ENCODE results near the gene NCOA4.

The NCOA4 gene

DNA sequence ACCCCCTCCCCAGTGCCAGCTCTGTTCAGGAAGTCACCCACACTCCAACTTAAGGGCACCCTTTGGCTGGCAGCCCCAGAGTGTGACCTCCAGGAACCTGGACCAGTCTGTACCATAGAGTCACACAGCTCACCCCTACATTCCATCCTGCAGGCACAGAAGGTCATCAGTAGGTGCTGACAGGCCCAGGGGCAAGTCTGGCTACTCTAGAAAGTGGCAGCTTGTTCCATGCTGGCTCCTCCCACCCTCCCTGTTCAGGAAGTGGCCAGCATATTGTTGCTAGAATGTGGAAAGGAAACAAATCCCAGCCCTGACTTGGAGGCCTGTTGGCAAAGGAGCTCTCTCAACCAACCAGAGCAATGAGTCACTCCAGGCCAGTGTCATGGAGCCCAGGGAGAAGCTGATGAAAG is 3.2 kb upstream of the NCOA4 start:
- H3K36me3 Mint-ChIP-seq: no peaks in the 10 kb centered on the region
- H3K4me3 Mint-ChIP-seq: no peak overlapping the region
- no peaks in the 10 kb centered on the region for H3K9me3 Mint-ChIP-seq
- no peak overlapping the region for H3K27ac Mint-ChIP-seq
- H3K27me3 Mint-ChIP-seq: peaks cover 17% of the 10 kb centered on the region
- no peak for ATAC-seq
- peaks cover 19% of the 10 kb centered on the region for H3K4me1 Mint-ChIP-seq

DNA sequence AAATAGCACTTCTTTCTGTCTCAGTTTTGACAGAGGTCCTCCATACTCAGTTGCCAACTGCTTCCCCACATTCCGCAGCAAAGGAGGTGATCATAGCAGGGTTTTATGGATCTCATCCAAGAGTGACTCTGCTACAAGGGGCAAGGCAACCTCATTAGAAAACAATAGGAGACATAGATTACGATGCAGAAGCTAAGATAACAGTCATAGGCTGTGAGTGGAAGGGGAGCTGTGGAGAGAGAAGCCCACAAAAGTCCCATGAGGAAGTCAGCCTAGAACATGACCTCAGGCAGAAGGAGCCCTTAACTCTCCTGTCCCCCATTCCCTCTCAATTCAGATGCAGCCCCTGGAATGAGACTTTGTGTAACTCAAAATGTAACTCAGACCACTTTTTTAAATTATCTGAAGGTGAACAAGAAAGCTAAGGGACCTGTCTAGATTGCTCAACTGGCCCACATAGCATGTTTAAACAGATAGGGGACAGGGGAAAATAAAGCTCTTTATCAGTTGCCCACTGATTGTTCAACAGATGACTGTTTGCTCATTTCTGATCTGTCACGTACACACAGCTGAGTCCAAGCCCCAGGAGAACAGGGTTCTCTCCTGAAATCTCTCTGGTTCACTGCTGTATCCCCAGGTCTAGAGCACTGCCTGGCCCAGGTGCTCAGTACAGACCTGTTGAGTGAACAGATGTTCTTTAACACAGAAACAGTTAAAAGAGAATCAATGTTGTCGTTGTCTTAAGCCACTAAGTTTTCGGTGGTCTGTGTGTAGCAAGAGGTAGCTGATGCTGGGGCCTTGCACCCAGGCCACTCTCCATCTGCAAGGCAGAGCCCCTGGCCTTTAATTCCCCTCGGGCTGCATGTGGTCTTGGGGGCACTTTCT is 1.5 kb upstream of the NCOA4 start:
- Mint-ChIP-seq H3K27me3 (peaks cover 10% of the 10 kb centered on the region), H3K27ac (peak overlapping the region; percentile 94), H3K9me3 (no peaks in the 10 kb centered on the region), H3K4me1 (peaks cover 37% of the 10 kb centered on the region), H3K36me3 (no peaks in the 10 kb centered on the region), H3K4me3 (no peak overlapping the region)
- no peak for ATAC-seq

DNA sequence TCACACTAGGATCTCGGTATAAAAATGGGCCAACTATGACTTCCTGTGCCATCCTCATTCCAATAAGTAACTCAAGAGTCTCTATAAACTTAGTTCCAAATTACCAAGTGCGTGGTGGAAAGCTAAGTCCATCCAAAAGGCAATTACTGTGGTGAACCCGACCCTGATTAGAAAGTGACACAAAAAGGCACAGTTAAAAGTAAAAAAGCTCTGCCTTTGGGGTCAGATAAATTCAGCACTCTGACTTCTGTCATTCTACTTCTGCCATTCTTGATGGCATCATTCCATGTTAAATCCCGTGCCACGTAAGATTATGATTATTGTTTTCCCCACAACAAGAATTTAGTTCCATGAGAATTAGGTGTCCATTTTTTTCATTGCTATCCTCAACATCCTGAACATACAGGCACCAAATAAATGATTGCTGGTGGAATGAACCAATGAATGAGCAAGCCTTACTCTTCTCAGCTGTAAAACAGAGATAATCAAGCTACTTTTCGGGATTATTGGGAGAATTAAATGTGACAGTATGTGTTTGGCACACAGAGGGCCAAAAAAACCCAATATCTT is 877 bp downstream of the NCOA4 start:
- Mint-ChIP-seq H3K27ac (peak overlapping the region; percentile 94), H3K4me1 (peaks cover 54% of the 10 kb centered on the region), H3K27me3 (no peaks in the 10 kb centered on the region), H3K4me3 (peak overlapping the region; percentile 97), H3K36me3 (no peaks in the 10 kb centered on the region), H3K9me3 (no peaks in the 10 kb centered on the region)
- no peak for ATAC-seq

DNA sequence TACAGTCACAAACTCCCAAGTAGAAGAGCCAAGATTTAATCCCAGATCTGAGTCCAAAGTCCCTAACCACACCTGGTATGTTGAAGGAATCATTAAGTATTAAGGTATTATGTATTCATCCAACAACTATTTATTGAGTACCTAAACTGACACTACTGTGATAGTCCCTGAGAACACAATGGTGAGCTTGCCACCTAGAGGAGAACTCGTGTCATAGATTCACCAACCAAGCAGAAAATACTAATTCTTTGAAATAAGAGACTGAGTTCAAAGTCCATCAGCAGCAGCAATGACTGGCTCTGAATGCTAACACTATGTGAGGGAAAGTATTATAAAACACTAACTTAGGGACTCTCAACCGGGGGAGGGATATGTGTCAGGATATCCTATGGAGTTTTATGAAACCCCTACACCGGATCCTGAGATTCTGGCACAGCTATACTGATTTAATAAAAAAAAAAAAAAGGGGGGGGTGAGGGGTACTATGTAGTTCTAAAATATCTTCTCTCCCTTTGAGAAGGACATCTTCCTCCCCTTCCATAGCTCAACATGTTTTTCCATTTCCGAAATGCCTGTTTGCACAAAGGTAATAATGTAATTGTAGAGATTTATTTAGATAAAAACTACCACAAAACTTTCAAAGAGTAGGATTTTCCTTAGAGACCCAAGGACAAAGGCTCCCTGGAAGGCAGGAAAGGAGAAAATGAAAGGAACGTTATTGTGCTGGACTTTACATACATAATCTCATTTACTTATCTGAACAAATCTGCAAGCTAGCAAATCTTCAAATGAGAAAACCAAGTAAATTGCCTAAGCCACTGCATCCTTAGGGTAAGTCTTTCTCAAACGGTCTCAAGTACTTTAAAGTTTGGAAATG is 1.6 kb downstream of the NCOA4 start:
- ATAC-seq: no peak
- peak overlapping the region; percentile 12 for H3K27ac Mint-ChIP-seq

DNA sequence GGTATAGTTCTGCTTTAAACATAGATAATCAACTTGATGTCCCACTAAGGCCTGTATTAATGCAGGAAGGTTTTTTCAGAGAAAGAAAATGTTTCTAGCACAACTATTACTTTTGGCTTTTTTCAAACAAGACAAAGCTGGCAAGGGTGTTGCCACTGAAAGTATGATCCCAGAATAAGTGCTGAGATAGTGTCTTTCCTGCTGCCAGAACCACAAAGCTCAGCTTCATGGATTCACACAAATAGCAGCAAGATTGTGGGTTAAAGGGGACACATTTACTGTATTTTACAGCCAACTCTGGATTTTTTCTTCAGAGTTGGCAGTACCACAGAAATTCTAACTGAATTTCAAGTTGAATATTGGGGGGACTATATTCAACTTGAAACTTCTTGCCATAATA is 4.3 kb downstream of the NCOA4 start:
- H3K4me3 Mint-ChIP-seq: no peak overlapping the region
- H3K4me1 Mint-ChIP-seq: peaks cover 82% of the 10 kb centered on the region
- H3K9me3 Mint-ChIP-seq: no peaks in the 10 kb centered on the region
- H3K36me3 Mint-ChIP-seq: no peaks in the 10 kb centered on the region
- ATAC-seq: no peak
- H3K27me3 Mint-ChIP-seq: no peaks in the 10 kb centered on the region
- peak overlapping the region; percentile 15 for H3K27ac Mint-ChIP-seq

More for the DNA sequence above, 1.6 kb downstream of the NCOA4 start:
- H3K4me3 Mint-ChIP-seq: peak overlapping the region; percentile 97
- H3K4me1 Mint-ChIP-seq: peaks cover 61% of the 10 kb centered on the region
- no peaks in the 10 kb centered on the region for H3K36me3 Mint-ChIP-seq
- no peaks in the 10 kb centered on the region for H3K27me3 Mint-ChIP-seq
- H3K9me3 Mint-ChIP-seq: no peaks in the 10 kb centered on the region

DNA sequence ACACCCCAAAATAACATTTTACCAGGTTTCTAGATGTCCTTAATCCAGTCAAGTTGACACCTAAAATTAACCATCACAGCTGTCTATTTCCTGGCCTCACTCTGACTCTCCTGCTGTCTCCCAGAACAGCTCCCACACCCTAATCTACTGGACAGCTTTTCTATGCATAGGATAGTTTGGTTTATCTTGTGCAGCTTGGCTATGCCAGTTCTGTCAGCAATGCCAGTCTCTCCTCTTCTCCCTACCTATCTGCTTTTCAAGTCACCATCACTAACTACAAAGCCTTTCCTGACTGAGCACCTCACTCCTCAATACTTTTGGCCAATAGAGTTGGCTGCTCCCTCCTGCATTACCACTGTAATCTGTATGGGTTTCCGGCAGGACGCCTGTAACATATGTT is 5.0 kb downstream of the NCOA4 start:
- Mint-ChIP-seq H3K9me3 (no peaks in the 10 kb centered on the region), H3K27me3 (no peaks in the 10 kb centered on the region), H3K36me3 (no peaks in the 10 kb centered on the region), H3K27ac (peak overlapping the region; percentile 15), H3K4me3 (no peak overlapping the region), H3K4me1 (peaks cover 83% of the 10 kb centered on the region)
- no peak for ATAC-seq

DNA sequence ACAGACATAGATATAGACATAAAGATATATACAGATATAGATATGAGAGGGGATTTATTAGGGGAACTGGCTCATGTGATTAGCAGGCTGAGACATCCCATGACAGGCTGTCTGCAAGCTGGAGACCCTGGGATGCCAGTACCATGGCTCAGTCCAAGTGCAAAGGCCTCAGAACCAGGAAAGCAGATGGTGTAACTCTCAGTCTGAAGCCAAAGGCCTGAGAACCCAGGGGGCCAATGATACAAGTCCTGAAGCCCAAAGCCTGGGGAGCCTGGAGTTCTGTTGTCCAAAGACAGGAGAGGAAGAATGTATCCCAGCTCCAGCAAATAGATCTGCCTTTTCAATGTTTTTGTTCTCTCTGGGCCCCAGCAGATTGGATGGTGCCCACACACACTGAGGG is 5.5 kb downstream of the NCOA4 start:
- H3K27me3 Mint-ChIP-seq: no peaks in the 10 kb centered on the region
- H3K9me3 Mint-ChIP-seq: no peaks in the 10 kb centered on the region
- ATAC-seq: no peak
- H3K27ac Mint-ChIP-seq: peak overlapping the region; percentile 15
- H3K36me3 Mint-ChIP-seq: no peaks in the 10 kb centered on the region
- H3K4me3 Mint-ChIP-seq: no peak overlapping the region
- peaks cover 84% of the 10 kb centered on the region for H3K4me1 Mint-ChIP-seq

DNA sequence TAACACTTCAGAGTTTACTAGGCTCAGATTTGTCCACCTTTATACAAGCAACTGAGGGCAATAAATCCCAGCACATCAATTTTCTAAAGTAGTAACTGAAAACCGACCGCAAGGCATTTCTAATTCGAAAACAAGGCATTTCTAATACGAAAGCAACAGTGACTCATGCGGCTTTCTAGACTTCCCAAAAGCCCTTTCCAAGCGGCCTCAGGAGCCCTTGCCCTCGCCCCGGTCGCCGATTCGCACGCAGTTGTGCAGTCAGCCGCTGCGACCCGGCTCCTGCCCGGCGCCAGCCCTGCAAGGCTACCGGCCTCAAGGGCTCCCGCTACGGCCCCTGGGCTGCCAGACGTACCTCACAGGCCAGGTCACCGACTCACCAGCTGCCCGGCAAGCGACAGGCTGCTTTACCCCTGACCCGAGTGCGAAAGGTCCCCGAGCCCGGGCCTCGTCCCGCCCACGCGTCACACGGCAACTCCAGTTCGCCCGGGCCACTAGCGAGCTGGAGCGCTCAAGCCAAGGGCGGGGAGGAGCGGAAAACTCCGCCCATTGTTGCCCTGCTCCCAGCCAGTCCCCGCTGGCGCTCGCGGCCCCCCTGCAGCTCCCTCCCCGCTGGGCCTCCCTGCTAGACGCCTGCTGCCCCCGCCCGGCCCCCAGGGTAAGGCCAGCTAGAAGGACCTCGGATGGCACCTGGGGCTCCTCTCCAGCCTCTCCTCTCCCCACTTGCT is 7.3 kb downstream of the NCOA4 start:
- no peaks in the 10 kb centered on the region for H3K36me3 Mint-ChIP-seq
- peaks cover 83% of the 10 kb centered on the region for H3K4me1 Mint-ChIP-seq
- peak overlapping the region; percentile 79 for H3K4me3 Mint-ChIP-seq
- H3K27ac Mint-ChIP-seq: peak overlapping the region; percentile 88
- ATAC-seq: peak; percentile 98
- no peaks in the 10 kb centered on the region for H3K27me3 Mint-ChIP-seq
- no peaks in the 10 kb centered on the region for H3K9me3 Mint-ChIP-seq

DNA sequence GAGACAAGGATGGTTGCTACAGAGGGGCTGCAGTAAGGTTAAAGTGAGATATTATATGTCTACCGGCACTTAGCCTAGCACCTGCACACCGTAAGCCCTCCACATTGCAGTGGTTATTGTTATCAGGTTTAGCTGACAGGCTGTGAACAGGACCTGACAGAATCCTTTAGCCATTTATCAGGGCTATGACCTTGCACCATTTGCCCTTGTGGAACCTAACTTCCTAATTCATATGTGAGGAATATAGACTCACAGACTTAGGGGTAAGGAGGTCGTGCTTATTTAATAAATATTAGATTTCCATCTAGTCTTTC is 10.1 kb downstream of the NCOA4 start:
- Mint-ChIP-seq H3K9me3 (no peaks in the 10 kb centered on the region), H3K27me3 (no peaks in the 10 kb centered on the region), H3K27ac (peak overlapping the region; percentile 29), H3K36me3 (peaks cover 7% of the 10 kb centered on the region), H3K4me3 (no peak overlapping the region), H3K4me1 (peaks cover 71% of the 10 kb centered on the region)
- ATAC-seq: no peak

DNA sequence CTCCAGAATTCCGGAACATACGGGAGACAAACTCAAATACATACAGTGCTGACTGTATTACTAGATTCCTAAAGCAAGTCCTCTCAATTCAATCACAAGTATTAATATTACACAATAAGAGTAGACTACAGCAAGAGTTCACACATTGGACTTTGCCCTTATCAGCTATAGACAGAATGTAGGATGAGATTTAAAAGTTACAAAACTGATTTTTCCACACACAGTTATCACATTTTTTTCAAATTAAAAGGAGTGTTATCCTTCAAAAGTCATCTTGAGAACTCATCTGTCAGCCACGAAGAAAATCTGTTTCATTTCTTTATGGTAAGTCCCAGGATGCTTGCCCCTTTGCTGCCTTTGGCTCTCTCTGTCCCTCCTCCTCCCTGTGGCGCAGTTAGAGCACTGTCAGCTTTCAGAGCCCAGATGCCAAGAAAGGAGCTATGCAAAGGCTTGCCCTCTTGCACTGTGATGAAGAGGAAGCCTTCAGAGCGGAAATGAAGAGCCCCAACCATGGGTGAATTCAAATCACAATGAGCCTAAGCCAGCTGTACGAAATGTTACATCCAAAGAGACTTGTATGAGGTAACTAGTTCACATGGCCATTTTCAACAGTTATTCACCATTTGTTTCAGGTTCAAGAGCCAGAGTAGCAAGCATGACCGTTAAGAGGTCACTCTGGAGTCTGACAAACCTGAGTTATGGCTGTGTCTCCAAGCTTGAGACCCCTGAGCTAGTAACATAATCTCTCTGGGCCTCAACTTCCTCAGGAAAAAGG is 10.7 kb downstream of the NCOA4 start:
- Mint-ChIP-seq H3K9me3 (no peaks in the 10 kb centered on the region), H3K27me3 (no peaks in the 10 kb centered on the region), H3K4me1 (peaks cover 69% of the 10 kb centered on the region), H3K4me3 (peak overlapping the region; percentile 19), H3K36me3 (peaks cover 10% of the 10 kb centered on the region), H3K27ac (peak overlapping the region; percentile 29)
- peak; percentile 14 for ATAC-seq

DNA sequence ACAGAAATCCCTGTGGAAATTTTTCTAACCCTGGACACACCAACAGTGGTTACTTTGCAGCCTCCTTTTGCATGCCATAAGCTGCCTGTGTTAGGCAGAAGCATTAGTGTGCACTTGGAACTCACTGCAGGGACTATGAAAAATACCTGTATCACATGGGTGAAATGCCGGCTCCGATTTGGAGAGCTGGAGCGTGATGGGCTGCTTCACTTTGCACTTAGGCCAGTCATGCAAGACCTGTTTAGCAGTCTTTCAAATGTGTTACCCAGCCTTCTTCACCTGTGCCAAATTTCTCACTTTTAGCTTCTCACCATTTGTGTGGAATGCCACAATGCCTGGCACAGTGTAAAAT is 11.3 kb downstream of the NCOA4 start:
- peak overlapping the region; percentile 29 for H3K27ac Mint-ChIP-seq
- peaks cover 16% of the 10 kb centered on the region for H3K36me3 Mint-ChIP-seq
- no peaks in the 10 kb centered on the region for H3K9me3 Mint-ChIP-seq
- H3K4me3 Mint-ChIP-seq: no peak overlapping the region
- H3K4me1 Mint-ChIP-seq: peaks cover 65% of the 10 kb centered on the region
- ATAC-seq: no peak
- no peaks in the 10 kb centered on the region for H3K27me3 Mint-ChIP-seq

DNA sequence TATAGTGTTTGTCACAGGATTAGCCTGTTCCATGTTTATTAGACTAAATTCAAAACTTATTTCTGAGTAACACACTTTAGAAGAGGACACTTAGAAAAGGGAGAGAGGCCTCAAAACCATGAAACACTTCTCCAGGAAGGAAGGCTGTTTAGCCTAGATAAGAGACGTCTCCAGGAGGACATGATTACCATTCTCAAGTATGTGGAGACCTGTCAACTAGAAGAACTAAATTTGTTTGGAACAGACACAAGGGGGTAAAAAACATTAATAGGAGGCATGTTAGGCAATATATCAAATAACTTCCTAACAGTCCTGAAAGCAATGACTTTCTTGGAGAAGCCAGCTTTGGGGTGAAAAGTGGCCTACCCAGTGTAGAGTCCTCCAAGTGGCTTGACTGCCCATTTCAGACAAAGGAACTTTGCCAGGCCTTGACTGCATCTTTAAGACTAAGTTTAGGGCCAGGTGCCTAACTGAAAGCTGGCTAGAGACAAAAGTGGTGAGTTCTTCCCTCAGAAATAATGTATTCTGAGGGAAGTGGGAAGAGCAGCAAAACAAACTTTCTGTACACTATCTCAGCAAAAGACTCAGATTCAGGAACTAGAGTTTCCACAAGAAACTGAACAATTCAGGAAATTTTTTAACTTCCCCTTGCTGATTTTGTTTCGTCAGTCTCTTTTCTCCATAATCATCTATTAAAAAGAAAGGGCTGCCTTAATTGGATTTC is 11.8 kb downstream of the NCOA4 start:
- Mint-ChIP-seq H3K27me3 (no peaks in the 10 kb centered on the region), H3K4me1 (peaks cover 60% of the 10 kb centered on the region), H3K36me3 (peaks cover 17% of the 10 kb centered on the region), H3K9me3 (no peaks in the 10 kb centered on the region), H3K27ac (peak overlapping the region; percentile 29), H3K4me3 (no peak overlapping the region)
- ATAC-seq: no peak

DNA sequence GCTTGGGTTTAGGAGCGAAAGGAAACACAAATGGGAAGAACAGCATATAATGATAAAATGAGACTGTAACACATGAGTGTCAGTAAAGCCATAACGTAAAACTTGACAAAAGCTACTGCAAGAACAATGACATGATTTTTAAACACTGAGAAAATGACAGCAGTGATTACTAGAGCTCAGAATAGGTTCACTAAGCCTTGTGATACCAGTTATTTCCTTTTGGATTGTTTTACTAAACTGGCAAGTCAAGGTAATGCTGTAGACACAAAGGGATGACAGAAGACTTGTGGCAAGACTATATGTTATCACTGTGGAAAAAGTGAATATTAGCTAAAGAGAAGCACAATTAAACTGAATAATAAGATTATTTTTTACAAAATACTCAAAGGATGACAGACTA is 12.7 kb downstream of the NCOA4 start:
- H3K36me3 Mint-ChIP-seq: peaks cover 17% of the 10 kb centered on the region
- no peak for ATAC-seq
- H3K4me3 Mint-ChIP-seq: no peak overlapping the region
- H3K9me3 Mint-ChIP-seq: no peaks in the 10 kb centered on the region
- H3K27ac Mint-ChIP-seq: no peak overlapping the region
- no peaks in the 10 kb centered on the region for H3K27me3 Mint-ChIP-seq
- H3K4me1 Mint-ChIP-seq: peaks cover 53% of the 10 kb centered on the region

DNA sequence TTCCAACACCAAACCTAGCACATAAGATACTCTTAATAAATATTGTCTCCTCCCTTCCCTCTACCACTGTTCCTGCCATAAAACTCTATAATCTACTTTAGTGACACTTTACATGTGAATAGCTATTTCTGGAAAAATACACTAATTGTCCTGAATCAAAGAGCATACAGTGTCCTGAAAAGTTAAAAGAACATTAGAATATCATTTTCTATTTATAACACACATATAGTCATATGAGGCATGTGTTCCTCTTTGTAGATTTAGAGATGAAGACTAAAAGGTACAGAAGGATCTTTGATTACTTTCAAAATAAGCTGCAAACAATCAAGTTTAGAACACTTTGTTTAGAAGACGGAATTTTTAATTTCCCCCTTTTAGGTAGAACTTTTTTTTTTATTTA is 13.6 kb downstream of the NCOA4 start:
- Mint-ChIP-seq H3K36me3 (peaks cover 17% of the 10 kb centered on the region), H3K27ac (no peak overlapping the region), H3K4me3 (no peak overlapping the region), H3K9me3 (no peaks in the 10 kb centered on the region), H3K27me3 (no peaks in the 10 kb centered on the region), H3K4me1 (peaks cover 44% of the 10 kb centered on the region)
- no peak for ATAC-seq

Measured in stimulated activated memory B cell treated with anti-CD40 and anti-IgM and Interleukin-4, amounts not matched to agents 10 μg/mL and 1 μg/mL and 100 μg/mL, for 72 hours (primary cell).